Thyroid gland (tissue), 4 donors: Measurements from ENCODE around the gene GLRA1. TPM values are rescaled to one million over a fixed set of nuclear protein-coding genes. Genes with fewer than 3 reads are reported as not detected.

Experiments
- DNase-seq, 2 donors: peaks; one replicate each; pipeline ENCODE4 v3.0.0-alpha.2; 2019
- H3K27ac ChIP-seq, 3 donors: fragments of 200-600 bp; sonication (generic); 1 replicate in 2 of 3; 2 replicates in 1 of 3; pipeline ENCODE4 v1.5.1; 2016 to 2019; ENCODE audit warnings: mild to moderate bottlenecking in 1 of 3, moderate library complexity in 1 of 3
- H3K27me3 ChIP-seq: fragments of 200-600 bp; sonication (generic); one replicate; pipeline ENCODE4 v1.5.1; 2019
- H3K36me3 ChIP-seq, 2 donors: fragments of 200-600 bp; sonication (generic); one replicate each; pipeline ENCODE4 v1.5.1; 2016 to 2019
- H3K4me1 ChIP-seq, 2 donors: fragments of 200-600 bp; sonication (generic); one replicate each; pipeline ENCODE4 v1.5.1; 2017 to 2019
- H3K4me3 ChIP-seq, 3 donors: fragments of 200-600 bp; sonication (generic); replicated peaks in 1 of 3; 1 replicate in 2 of 3; 2 replicates in 1 of 3; pipeline ENCODE4 v1.5.1; 2016; ENCODE audit warnings: mild to moderate bottlenecking in 1 of 3
- H3K9me3 ChIP-seq: fragments of 200-600 bp; sonication (generic); one replicate; pipeline ENCODE4 v1.5.1; 2017
- POLR2A ChIP-seq, 2 donors: fragments of 450-650 bp; IDR thresholded peaks; one replicate each; pipeline ENCODE4 v1.6.1; 2017; ENCODE audit warnings: antibody characterized with exemption in 2 of 2, mild to moderate bottlenecking in 2 of 2, moderate library complexity in 1 of 2
- WGBS, 2 donors: methylation state at CpG; one replicate each; pipeline ENCODE4 v1.1.5; 2017; 5-methylcytosine and 5-hydroxymethylcytosine counted together
- intact Hi-C: fragments of 100-400 bp; cut with DNase I; formaldehyde crosslinking; loops from one replicate; pipeline ENCODE4 v1.15.1; 2023
- total RNA-seq, 4 donors: library from RNA; depleted of rRNA; stranded (reverse); fragments of >200 nt; gene quantifications; one replicate each; pipeline ENCODE4 v1.2.3, GENCODE V29; 2016
- TF ChIP-seq, protein P1 (sequence below), 6 experiments: fragments of 200-600 bp in 3 of 6; fragments of 450-650 bp in 3 of 6; sonication (generic) in 3 of 6; IDR thresholded peaks; one replicate each; pipeline ENCODE4 v1.5.1; 2016 to 2019; ENCODE audit warnings: antibody characterized with exemption in 6 of 6, mild to moderate bottlenecking in 2 of 6, inconsistent platforms in 1 of 6, moderate library complexity in 1 of 6

Gene GLRA1
- total RNA-seq, 4 donors from 2014 or later, result not detected

DNA sequence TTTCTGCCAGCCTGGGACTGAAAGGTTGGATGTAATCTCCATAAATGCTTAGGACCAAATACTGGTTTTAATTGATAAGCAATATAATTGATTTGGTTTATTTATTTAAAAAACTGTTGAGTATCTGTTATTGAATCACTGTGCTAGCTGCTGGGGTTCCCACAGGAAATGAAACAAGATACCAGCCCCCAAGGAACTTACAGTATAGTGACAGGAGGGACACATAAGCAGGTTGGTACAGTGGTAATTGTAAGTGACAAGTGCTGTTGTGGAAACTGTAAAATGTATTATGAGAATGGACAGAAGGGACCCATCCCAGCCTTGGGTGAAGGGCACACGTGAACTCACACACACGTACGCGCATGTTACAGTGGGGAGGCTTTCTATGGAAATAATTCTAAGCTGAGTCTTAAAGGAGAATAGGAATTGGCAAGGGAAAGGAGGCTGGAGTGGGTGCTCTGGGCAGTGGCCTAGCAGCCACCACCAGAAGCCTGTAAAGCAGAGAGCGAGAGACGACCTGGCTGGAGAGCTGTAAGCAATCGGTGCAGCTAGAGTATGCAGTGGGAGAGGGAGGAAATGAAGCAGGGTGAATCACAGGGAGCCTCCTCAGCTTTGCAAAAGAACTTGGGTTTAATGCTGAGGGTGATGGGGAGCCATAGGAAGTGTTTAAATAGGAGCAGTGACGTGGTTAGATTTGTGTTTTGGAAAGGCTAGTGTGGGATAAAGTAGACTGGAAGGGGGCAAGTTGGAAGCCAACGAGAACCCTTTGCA lies 39.3 kb downstream of the GLRA1 start:
- 73 to 74% methylated on average over 9 of the region's 9 CpGs for WGBS, 2 donors

DNA sequence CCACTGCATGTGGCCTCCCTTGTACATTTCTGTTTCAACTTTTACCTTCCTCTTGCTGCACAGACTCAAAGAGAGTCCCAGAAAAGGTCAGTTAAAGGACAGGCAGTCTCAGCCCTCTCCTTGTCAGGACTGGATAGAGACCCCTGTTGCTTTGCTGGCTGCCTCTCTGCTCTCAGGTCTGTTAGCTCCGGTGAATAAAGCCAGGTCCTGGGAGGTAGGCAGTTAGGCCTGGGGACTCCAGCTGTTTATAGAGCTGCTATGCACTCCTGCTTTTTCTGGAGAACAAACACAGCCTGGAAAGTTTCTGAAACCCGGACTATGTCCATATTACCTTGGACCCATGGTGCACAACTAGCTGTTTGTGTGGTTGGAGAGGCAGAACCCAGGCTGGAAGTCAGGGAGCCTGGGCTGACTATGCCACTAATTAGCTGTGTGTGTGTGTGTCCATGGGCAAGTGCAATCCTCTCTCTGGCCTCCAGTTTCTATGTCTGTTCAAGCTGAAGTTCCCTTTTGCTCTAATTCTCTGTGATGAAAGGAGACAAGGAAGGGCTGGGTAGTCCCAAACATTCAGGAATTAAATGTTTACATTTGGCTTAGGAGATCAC lies 42.9 kb downstream of the GLRA1 start:
- WGBS, 2 donors, result 43 to 52% methylated on average over 2 of the region's 2 CpGs
- Histone ChIP-seq H3K36me3 (no peaks in the 10 kb centered on the region), H3K4me3 (no peak overlapping the region), H3K9me3 (no peaks in the 10 kb centered on the region), H3K27ac (no peak overlapping the region), H3K27me3 (no peaks in the 10 kb centered on the region), H3K4me1 (no peaks in the 10 kb centered on the region)
- no peak for TF ChIP-seq POLR2A (IDR thresholded peaks at IDR 0.05)
- TF ChIP-seq, protein P1, sequence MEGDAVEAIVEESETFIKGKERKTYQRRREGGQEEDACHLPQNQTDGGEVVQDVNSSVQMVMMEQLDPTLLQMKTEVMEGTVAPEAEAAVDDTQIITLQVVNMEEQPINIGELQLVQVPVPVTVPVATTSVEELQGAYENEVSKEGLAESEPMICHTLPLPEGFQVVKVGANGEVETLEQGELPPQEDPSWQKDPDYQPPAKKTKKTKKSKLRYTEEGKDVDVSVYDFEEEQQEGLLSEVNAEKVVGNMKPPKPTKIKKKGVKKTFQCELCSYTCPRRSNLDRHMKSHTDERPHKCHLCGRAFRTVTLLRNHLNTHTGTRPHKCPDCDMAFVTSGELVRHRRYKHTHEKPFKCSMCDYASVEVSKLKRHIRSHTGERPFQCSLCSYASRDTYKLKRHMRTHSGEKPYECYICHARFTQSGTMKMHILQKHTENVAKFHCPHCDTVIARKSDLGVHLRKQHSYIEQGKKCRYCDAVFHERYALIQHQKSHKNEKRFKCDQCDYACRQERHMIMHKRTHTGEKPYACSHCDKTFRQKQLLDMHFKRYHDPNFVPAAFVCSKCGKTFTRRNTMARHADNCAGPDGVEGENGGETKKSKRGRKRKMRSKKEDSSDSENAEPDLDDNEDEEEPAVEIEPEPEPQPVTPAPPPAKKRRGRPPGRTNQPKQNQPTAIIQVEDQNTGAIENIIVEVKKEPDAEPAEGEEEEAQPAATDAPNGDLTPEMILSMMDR (IDR thresholded peaks at IDR 0.05), result no peak
- intact Hi-C loops, result no loop called here
- DNase-seq, result no peak

More for the DNA sequence above, 39.3 kb downstream of the GLRA1 start:
- TF ChIP-seq, protein P1 (IDR thresholded peaks at IDR 0.05), result no peak
- no peak for TF ChIP-seq POLR2A (IDR thresholded peaks at IDR 0.05)
- Histone ChIP-seq H3K9me3 (no peaks in the 10 kb centered on the region), H3K4me1 (no peaks in the 10 kb centered on the region), H3K36me3 (no peaks in the 10 kb centered on the region), H3K27ac (no peak overlapping the region), H3K27me3 (no peaks in the 10 kb centered on the region), H3K4me3 (no peak overlapping the region)
- DNase-seq, result no peak
- intact Hi-C loops, result no loop called here

DNA sequence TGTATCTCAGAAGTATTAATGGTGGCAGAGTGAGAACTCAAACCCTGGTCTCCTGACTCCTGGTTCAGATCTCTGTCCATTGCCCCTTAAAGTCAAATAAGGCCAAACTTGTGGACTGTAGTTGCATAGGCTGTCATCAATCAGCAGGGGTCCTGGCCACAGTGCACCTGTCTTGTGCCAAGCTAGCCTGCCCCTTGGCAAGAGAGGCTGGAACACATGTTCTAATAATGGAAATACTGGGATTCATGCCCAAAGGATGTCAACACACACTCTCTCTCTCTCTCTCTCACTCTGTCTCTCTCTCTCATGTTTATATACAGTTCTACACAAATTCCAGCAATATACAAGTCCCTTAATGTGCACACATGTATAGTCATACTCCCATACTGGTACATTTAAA lies 44.3 kb downstream of the GLRA1 start:
- Histone ChIP-seq H3K36me3 (no peaks in the 10 kb centered on the region), H3K4me3 (no peak overlapping the region), H3K27me3 (no peaks in the 10 kb centered on the region), H3K27ac (no peak overlapping the region), H3K9me3 (no peaks in the 10 kb centered on the region), H3K4me1 (no peaks in the 10 kb centered on the region)
- intact Hi-C loops, result no loop called here
- no peak for DNase-seq
- TF ChIP-seq POLR2A (IDR thresholded peaks at IDR 0.05), result no peak
- TF ChIP-seq, protein P1 (IDR thresholded peaks at IDR 0.05), result no peak

DNA sequence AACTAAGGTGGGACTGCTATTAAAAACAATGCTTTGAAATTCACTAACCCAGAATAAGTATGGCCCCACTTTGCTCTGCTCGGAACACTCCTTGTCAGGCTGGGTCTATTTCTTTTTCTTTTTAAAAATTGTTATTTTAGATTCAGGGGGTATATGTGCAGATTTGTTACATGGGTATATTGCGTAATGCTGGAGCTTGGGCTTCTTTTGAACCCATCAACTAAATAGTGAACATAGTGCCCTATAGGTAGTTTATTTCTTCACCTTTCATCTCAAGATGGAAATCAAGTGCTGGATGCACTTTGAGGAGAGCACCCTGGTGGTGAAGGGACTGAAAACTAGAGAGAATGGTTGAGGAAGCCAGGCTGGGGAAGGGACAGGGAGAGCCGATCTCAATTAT lies 51.0 kb downstream of the GLRA1 start:
- intact Hi-C loops, result no loop called here
- no peaks in the 10 kb centered on the region for H3K4me1 ChIP-seq
- TF ChIP-seq POLR2A (IDR thresholded peaks at IDR 0.05), result no peak
- TF ChIP-seq, protein P1 (IDR thresholded peaks at IDR 0.05), result no peak
- H3K27me3 ChIP-seq, result no peaks in the 10 kb centered on the region
- no peak overlapping the region for H3K4me3 ChIP-seq
- no peak overlapping the region for H3K27ac ChIP-seq
- H3K36me3 ChIP-seq, result no peaks in the 10 kb centered on the region
- no peak for DNase-seq
- H3K9me3 ChIP-seq, result no peaks in the 10 kb centered on the region
- 96 to 97% methylated on average over 3 of the region's 3 CpGs for WGBS, 2 donors

DNA sequence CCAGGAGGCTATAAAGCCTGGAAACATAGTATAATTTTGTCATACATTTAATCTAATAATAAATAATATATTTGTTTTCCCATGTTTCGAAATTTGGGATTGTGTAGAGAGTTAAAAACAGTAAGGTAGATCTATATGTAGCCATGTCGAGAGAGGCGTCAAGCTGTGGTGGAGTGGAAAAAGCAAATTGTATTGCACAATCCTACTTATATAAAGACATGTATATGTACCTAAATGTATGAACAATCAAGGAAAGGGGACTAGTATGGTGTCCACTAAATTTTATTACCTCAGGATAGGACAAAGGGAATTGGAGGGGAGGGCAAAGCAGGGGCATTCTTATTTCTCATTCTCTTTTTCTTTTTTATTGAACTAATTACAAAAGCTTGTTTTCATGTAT lies 52.0 kb downstream of the GLRA1 start:
- WGBS, 2 donors, result 94 to 95% methylated on average over 3 of the region's 3 CpGs
- Histone ChIP-seq H3K4me3 (no peak overlapping the region), H3K27ac (no peak overlapping the region), H3K36me3 (no peaks in the 10 kb centered on the region), H3K4me1 (no peaks in the 10 kb centered on the region), H3K9me3 (no peaks in the 10 kb centered on the region), H3K27me3 (no peaks in the 10 kb centered on the region)
- intact Hi-C loops, result no loop called here
- DNase-seq, result no peak
- TF ChIP-seq, protein P1 (IDR thresholded peaks at IDR 0.05), result no peak
- TF ChIP-seq POLR2A (IDR thresholded peaks at IDR 0.05), result no peak
